Subcutaneous adipose tissue (tissue), 4 donors: ENCODE results near the gene FUCA2. TPM values are rescaled to one million over a fixed set of nuclear protein-coding genes. Genes with fewer than 3 reads are reported as not detected.

Experiments
- CTCF ChIP-seq: fragments of 450-650 bp; IDR thresholded peaks from one replicate; pipeline ENCODE4 v1.5.1; 2016; ENCODE audit warnings: low read depth, mild to moderate bottlenecking, control low read depth, antibody characterized with exemption, moderate library complexity
- total RNA-seq, 4 donors: library from RNA; depleted of rRNA; stranded (reverse); fragments of >200 nt; gene quantifications; one replicate each; pipeline ENCODE4 v1.1.0, GENCODE V29; 2016

Gene FUCA2
- total RNA-seq, 4 donors from 2014 or later = 30.3 to 46.9 (median 38.7) TPM

GRCh38 chr6:143490775-143491174 lies 20.7 kb downstream of the FUCA2 start:
- no peak for TF ChIP-seq CTCF

- TF ChIP-seq CTCF = no peak
These were observed 21.3 kb downstream of the FUCA2 start for GRCh38 chr6:143490244-143490643.

- TF ChIP-seq CTCF = no peak
These were observed 24.8 kb downstream of the FUCA2 start for GRCh38 chr6:143486752-143487151.

- TF ChIP-seq CTCF = no peak
These were observed 25.6 kb downstream of the FUCA2 start for GRCh38 chr6:143485967-143486366.

- no peak for TF ChIP-seq CTCF
These were observed 28.9 kb downstream of the FUCA2 start for GRCh38 chr6:143482593-143482992.

GRCh38 chr6:143478479-143479062 lies 32.9 kb downstream of the FUCA2 start:
- no peak for TF ChIP-seq CTCF

GRCh38 chr6:143476545-143476944 lies 35.0 kb downstream of the FUCA2 start:
- no peak for TF ChIP-seq CTCF
